ENCODE results near the gene CD27.

GRCh38 chr12:6423267-6424007 lies 21.3 kb upstream of the CD27 start:
- TF ChIP-seq CTCF (IDR thresholded peaks at IDR 0.05; ENCODE audit: low read length) (peak; percentile 87), EZH2phosphoT487 (IDR thresholded peaks at IDR 0.05; ENCODE audit: low read length) (no peak)
